ENCODE data around the gene DRGX.

Gene DRGX

GRCh38 chr10:49361735-49362568, 33.9 kb downstream of the DRGX start:
- DNase-seq (ENCODE audit: low read depth) = no peak

DNA sequence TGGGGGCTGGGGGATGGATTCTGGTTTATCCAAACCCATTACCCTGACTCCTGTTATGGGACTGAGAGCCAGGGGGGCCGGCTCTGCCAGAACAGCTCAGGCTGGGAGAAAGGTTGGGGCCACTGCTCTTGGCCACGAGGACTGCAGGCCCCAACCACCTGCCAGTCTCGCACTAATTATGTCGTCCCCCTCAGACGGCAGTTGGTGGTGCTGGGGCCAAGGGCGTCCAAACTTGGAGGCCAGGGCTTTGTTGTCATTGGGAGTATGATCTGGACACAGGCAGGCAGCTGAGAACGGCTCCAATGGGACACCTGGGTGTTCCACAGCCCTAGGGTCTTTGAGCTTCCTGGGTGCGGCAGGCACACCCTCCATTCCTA, 34.7 kb downstream of the DRGX start:
- no peak for DNase-seq (ENCODE audit: low read depth)

DNA sequence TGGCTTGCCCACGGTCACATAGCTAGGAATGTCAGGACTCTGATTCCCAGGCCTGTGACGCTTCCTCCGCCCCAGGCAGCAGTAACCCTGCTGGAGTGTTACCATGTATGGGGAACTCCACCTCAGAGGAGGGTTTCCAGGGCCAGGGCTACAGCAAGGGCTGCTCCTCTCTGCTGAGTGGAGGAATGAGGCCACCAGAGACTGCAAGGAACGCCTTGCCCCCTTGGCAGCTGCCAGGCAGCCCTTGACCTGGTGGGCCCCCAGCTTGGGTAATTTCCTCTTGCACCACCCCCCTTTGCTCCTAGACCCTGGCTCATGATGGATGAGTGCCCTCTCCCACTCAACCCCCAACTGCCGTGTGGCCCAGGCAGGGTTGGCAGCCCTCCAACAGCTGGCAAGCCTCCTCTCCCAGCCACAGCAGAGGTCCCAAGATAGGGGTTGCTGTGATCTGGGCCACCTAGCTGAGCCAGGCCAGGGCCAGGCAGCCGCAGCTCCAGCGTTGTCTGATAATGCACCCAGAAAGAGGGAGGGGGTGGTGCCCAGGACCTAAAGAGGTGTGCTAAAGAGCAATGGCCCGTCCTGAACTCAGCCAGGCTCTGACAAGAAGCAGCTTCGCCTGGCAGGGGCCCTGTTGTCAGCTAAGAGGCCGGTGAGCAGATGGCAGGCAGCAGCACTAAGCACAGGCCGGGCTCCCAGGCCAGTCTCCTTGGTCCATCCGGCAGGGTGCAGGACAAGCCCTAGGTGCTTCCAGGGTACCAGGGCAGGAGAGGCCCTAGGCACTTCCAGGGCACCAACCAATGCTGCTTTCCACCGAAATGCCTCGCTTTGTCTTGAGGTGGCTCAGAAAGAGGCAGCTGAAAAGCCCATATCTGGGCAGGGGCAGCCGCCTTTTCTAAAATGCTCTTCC, 35.4 kb downstream of the DRGX start:
- DNase-seq (ENCODE audit: low read depth) = no peak

DNA sequence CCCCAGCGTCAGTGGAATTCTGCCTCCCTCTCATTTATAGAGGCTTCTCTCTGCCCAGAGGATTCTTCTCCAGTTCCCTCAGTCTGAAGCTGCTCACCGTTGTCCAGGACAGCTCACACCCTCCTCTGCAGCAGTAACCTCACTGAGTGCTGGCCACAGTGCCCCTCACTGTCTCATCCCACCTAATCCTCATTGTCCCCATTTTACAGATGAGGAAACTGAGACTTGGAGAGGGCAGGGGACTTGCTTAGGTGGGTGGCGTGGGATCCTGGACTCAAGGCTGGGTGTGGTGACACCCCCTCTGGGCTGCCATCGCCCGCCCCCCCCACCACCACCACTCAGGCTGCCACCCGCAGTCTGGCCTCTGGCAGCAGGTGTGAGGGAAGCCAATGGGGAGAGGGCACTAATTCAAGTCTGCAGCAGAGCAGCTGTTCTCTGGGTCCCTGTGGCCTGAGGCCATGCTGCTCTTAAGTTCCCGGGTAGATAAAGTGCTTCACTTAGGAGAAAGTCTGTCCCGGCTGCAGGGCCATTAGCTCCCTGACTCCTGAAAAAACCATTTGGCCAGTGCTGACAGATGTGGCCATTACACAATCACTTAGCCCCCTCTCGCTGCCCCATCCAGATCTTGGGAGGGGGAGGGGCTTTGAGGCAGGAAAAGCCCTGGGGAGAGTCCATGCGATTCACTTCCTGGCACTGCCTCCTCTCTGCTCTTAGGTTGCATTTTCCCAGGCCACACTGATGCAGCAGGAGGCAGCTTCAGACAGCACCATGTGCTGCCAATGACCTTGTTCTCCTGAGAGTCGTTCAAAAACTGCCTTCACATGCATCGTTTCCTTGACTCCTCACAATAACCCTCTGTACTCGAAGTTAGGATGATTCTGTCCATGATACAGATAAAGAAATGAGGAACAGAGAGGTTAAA, 36.3 kb downstream of the DRGX start:
- no peak for DNase-seq (ENCODE audit: low read depth)

GRCh38 chr10:49357910-49358309, 38.0 kb downstream of the DRGX start:
- DNase-seq (ENCODE audit: low read depth) = no peak

DNA sequence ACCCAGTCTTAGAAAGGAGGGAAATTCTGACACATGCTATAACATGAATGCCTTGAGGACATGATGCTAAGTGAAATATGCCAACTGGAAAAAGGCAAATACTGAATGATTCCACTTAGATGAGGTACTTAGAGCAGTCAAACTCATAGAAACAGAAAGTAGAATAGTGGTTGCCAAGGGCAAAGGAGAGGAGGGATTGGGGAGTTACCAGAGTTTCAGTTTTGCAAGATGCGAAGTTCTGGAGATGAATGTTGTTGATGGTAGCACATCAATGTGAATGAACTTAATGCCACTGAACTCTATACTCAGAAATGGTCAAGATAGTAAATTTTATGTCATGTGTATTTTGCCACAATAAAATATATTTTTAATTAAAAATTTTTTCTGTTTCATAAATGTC, 38.9 kb downstream of the DRGX start:
- no peak for DNase-seq (ENCODE audit: low read depth)

DNA sequence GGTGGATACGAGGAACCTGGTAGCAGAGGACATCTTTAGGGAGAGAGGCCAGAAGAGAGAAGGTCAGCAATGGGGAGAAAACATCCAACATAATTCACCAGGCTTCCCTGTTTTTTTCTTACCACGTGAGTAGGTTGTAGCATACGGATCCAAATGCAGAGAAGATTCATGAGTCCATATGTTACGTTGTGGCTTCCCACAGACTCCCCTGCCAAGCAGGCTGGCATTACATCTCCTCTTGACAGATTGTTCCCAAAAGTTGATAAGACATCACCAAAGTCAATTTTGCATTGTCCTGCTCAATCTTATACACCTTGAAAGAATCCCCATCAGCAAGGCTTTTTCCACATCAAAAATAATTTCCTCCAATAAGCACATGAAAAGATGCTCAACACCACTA, 39.7 kb downstream of the DRGX start:
- DNase-seq (ENCODE audit: low read depth) = no peak

- no peak for DNase-seq (ENCODE audit: low read depth)
Observed at GRCh38 chr10:49355221-49355620, 40.7 kb downstream of the DRGX start.

DNA sequence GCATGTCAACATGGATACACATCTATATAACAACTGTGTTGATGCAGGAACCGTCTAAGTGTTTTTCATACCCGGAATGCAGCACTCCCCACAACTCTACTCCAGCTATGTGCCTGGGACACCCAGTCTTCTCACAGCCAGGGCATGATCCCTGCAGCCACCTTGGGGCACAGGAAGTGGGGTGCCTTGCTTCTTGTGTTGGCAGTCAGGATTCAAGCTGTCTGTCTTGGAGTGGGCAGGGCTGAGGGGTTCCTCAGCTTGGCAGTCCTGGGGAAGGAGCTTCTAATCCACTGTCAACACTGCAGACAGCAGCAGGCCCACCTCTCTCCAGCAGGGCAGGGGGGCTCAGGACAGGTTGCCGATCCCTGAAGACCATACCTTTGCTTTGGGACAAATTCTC, 41.3 kb downstream of the DRGX start:
- DNase-seq (ENCODE audit: low read depth) = no peak

GRCh38 chr10:49353895-49354566, 41.9 kb downstream of the DRGX start:
- DNase-seq (ENCODE audit: low read depth) = no peak

DNA sequence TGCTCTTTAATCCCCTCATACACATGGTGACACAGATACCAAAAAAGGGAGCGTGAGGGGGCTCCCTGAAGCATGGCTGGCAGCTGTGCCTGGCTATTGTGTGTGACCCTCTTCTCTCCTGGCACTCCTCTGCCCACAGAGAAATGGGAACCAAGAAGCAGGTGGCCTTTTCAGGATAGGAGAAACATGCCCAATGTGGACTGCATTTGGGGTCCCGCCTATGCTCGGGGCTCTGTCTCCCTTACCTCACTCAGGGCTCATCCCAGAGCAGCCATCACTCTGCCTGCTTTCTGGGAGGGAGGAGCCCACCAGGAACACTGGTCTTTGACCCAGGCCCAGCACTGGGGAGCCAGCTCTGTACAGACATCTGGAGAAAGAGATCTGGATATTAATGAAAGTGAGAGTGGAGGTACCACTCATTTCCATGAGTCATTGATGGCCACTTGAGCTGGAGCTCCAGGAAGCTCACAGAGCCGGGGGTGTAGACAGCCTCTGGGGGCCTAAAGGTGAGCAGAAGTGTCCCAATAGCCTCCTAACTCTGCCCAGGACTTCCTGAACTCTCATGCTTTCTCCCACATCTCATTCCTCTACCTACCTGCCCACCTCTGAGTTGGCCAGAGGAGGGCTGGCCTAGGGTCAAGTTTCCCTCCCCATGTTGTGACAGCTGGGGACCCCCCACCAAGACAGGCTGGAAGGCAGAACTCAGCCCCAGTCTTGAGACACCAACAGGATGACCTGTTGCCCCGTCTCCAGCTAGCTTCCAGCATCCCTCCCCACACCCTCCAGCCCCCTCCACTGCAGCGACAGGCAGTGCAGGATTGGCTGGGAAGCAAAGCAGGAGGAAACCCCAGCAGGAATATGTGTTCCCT, 42.6 kb downstream of the DRGX start:
- no peak for DNase-seq (ENCODE audit: low read depth)

DNA sequence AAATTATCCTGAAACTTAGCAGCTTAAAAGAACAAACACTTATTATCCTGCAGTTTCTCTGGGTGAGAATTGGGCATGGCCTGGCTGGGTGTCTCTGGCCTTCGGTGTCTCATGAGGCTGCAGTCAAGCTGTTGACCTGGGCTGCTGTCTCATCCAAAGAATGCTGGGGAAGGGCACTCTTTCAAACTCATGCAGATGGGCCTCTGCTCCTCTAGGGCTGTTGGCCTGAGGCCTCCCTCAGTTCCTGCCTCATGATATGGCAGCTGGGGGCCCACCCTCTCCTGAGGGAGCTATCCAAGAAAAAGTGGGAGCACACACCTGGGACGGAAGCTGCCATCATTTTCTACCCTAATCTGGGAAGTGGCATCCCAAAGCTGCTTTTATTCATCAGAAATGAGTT, 43.6 kb downstream of the DRGX start:
- DNase-seq (ENCODE audit: low read depth) = no peak

- no peak for DNase-seq (ENCODE audit: low read depth)
Observed at GRCh38 chr10:49351669-49352068, 44.2 kb downstream of the DRGX start.

GRCh38 chr10:49350846-49351532, 44.9 kb downstream of the DRGX start:
- no peak for DNase-seq (ENCODE audit: low read depth)

DNA sequence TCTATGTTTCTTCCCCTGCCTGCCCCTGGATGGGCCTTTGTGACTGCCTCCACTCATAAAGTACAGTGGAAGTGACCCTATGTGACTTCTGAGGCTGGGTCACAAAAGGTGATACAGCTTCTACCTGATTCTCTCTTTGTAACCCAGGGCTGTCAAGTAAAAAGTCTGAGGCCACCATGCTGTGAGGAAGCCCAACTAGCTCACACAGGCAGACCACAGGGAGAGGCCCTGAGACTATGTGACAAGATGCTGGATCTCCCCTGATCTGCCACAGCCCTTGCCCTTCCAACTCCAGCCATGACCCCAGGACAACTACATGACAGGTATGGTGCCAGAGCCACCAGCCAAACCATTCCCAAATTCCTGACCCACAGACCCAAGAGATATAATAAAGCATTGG, 45.8 kb downstream of the DRGX start:
- no peak for DNase-seq (ENCODE audit: low read depth)

- DNase-seq (ENCODE audit: low read depth) = no peak
Observed at GRCh38 chr10:49349390-49349789, 46.5 kb downstream of the DRGX start.

- DNase-seq (ENCODE audit: low read depth) = no peak
Observed at GRCh38 chr10:49348593-49348992, 47.3 kb downstream of the DRGX start.

- DNase-seq (ENCODE audit: low read depth) = no peak
Observed at GRCh38 chr10:49347827-49348226, 48.1 kb downstream of the DRGX start.

DNA sequence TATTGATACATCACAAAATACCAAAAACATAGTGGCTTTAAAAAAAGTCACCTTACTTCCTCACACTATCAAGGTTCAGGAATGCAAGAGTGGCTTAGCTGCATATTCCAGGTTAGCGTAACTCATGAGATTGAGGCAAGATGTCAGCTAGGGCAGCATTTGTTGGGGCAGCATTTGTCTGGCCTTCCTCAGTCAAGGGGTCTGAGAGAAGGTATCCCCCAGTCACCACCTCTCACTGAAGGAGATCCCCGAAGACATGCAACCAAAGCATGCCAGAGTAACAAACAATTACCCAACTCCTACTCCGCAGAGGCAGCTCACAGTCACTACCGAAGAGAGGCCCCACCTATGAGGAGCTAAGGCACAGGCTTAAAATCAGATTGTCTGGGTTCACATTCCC, 48.5 kb downstream of the DRGX start:
- DNase-seq (ENCODE audit: low read depth) = no peak

GRCh38 chr10:49344840-49345239, 51.0 kb downstream of the DRGX start:
- no peak for DNase-seq (ENCODE audit: low read depth)

Measured in stimulated activated CD8-positive, alpha-beta memory T cell treated with anti-CD3 and anti-CD28 coated beads, Interleukin-15, amount 100 ng/mL, for 24 hours (primary cell).